Pulmonary artery endothelial cell (primary cell): ENCODE data around the gene NHLRC3. TPM values are rescaled to one million over a fixed set of nuclear protein-coding genes. Genes with fewer than 3 reads are reported as not detected.
"Not testable (repeated sequence)": the region's sequence is repeated elsewhere in the genome, so short reads cannot be mapped to it uniquely, and the experiment has no call there.

Source experiments
- DNase-seq: peaks from one replicate; pipeline ENCODE4 v3.0.0-alpha.2; 2011; ENCODE audit warnings: low read depth, low spot score
- total RNA-seq: library from RNA; depleted of rRNA; stranded (reverse); fragments of >200 nt; gene quantifications from 2 replicates; pipeline ENCODE4 v1.2.3, GENCODE V29; 2014

Gene NHLRC3
- total RNA-seq, 1 donor from 2014 or later, result 8.4 TPM

- no peak for DNase-seq
These were observed 1.9 kb downstream of the NHLRC3 start for GRCh38 chr13:39040206-39040605.

GRCh38 chr13:39044536-39044935 lies 6.3 kb downstream of the NHLRC3 start:
- DNase-seq, result no peak

GRCh38 chr13:39047560-39047959 lies 9.3 kb downstream of the NHLRC3 start:
- no peak for DNase-seq

GRCh38 chr13:39048806-39049205 lies 10.6 kb downstream of the NHLRC3 start:
- DNase-seq, result no peak

- DNase-seq, result no peak
These were observed 11.0 kb downstream of the NHLRC3 start for GRCh38 chr13:39049274-39049673.

GRCh38 chr13:39051157-39051556 lies 12.9 kb downstream of the NHLRC3 start:
- DNase-seq, result peak; percentile 11

GRCh38 chr13:39052944-39053343 lies 14.7 kb downstream of the NHLRC3 start:
- no peak for DNase-seq

GRCh38 chr13:39054112-39054511 lies 15.9 kb downstream of the NHLRC3 start:
- no peak for DNase-seq

GRCh38 chr13:39056018-39056417 lies 17.8 kb downstream of the NHLRC3 start:
- no peak for DNase-seq

GRCh38 chr13:39058040-39058439 lies 19.8 kb downstream of the NHLRC3 start:
- DNase-seq, result no peak

- DNase-seq, result no peak
These were observed 23.7 kb downstream of the NHLRC3 start for GRCh38 chr13:39062004-39062403.

- DNase-seq, result no peak
These were observed 34.6 kb downstream of the NHLRC3 start for GRCh38 chr13:39072842-39073241.

- no peak for DNase-seq
These were observed 35.7 kb downstream of the NHLRC3 start for GRCh38 chr13:39073983-39074382.

GRCh38 chr13:39086251-39086945 lies 48.1 kb downstream of the NHLRC3 start:
- DNase-seq, result not testable (repeated sequence)

GRCh38 chr13:39091586-39091985 lies 53.3 kb downstream of the NHLRC3 start:
- no peak for DNase-seq

- no peak for DNase-seq
These were observed 57.2 kb downstream of the NHLRC3 start for GRCh38 chr13:39095500-39095899.

GRCh38 chr13:39099231-39099630 lies 61.0 kb downstream of the NHLRC3 start:
- no peak for DNase-seq

Other genes starting within 250 kb of the NHLRC3 start
- not detected in 2 replicates for gene STOML3, start 47.6 kb upstream of the NHLRC3 start, total RNA-seq
- 12.8 and 15.6 TPM in 2 replicates for gene PROSER1, start 367 bp upstream of the NHLRC3 start, total RNA-seq